AG04450 (cell line): ENCODE measurements around the gene CACNA1C. TPM values are rescaled to one million over a fixed set of nuclear protein-coding genes. Genes with fewer than 3 reads are reported as not detected.

Experiments used
- CTCF ChIA-PET: fragments of 300-600, 350-600 bp; formaldehyde crosslinking; extraction: SDS; loops from one replicate; lab custom pipeline; 2022; ENCODE audit warnings: antibody characterized with exemption, inconsistent platforms; lab: Charles Lee
- POLR2A ChIA-PET: fragments of 350-600 bp; formaldehyde crosslinking; extraction: SDS; loops from one replicate; lab custom pipeline; 2021; ENCODE audit warnings: antibody characterized with exemption, inconsistent platforms; lab: Yijun Ruan, JAX
- DNase-seq: peaks from one replicate; pipeline ENCODE4 v3.0.0-alpha.2; 2011; ENCODE audit warnings: low read depth, low spot score
- H3K27ac ChIP-seq: one replicate; pipeline ENCODE4 v1.5.1; 2012; ENCODE audit warnings: low read depth, low read length, control low read depth
- H3K27me3 ChIP-seq: one replicate; pipeline ENCODE4 v1.6.0; 2012; ENCODE audit warnings: low read length; ENCODE audit not compliant: control insufficient read depth, insufficient read depth
- H3K4me3 ChIP-seq: 2 replicates; pipeline ENCODE4 v1.5.1; 2011; ENCODE audit warnings: mild to moderate bottlenecking, low read depth, low read length, control low read depth
- H3K9me3 ChIP-seq: 2 replicates; pipeline ENCODE4 v1.5.1; 2012; ENCODE audit warnings: low read length; ENCODE audit not compliant: control insufficient read depth, insufficient read depth
- CTCF ChIP-seq: IDR thresholded peaks from 2 replicates; pipeline ENCODE4 v1.5.1; 2011; ENCODE audit warnings: low read depth, low read length, control low read depth, inconsistent platforms
- polyA plus RNA-seq: library from polyadenylated mRNA; depleted of rRNA; stranded (reverse); fragments of >200 nt; gene quantifications from 2 replicates; pipeline ENCODE4 v1.2.3, GENCODE V29; 2011

The CACNA1C gene
- polyA plus RNA-seq, 1 experiment = 5.9 TPM

- Histone ChIP-seq H3K4me3 (no peak overlapping the region), H3K27ac (no peak overlapping the region), H3K9me3 (peaks cover 7% of the 10 kb centered on the region), H3K27me3 (no peaks in the 10 kb centered on the region)
- ChIA-PET POLR2A (no interaction called here), CTCF (no interaction called here)
- TF ChIP-seq CTCF = no peak
- DNase-seq = no peak
These were observed 580.5 kb downstream of the CACNA1C start for GRCh38 chr12:2633176-2633824.

- CTCF ChIA-PET = no interaction called here
These were observed 581.0 kb downstream of the CACNA1C start for GRCh38 chr12:2633825-2634200.

GRCh38 chr12:2634471-2634870 lies 581.7 kb downstream of the CACNA1C start:
- Histone ChIP-seq H3K27ac (no peak overlapping the region), H3K4me3 (no peak overlapping the region), H3K9me3 (peaks cover 7% of the 10 kb centered on the region), H3K27me3 (no peaks in the 10 kb centered on the region)
- ChIA-PET CTCF (no interaction called here), POLR2A (no interaction called here)
- no peak for TF ChIP-seq CTCF
- DNase-seq = no peak

More at GRCh38 chr12:2633825-2634200, 581.0 kb downstream of the CACNA1C start:
- Histone ChIP-seq H3K9me3 (peaks cover 7% of the 10 kb centered on the region), H3K4me3 (no peak overlapping the region), H3K27ac (no peak overlapping the region), H3K27me3 (no peaks in the 10 kb centered on the region)
- no peak for TF ChIP-seq CTCF
- POLR2A ChIA-PET = no interaction called here
- no peak for DNase-seq

GRCh38 chr12:2636741-2637340 lies 584.1 kb downstream of the CACNA1C start:
- CTCF ChIA-PET = no interaction called here
- no peak for DNase-seq
- POLR2A ChIA-PET = no interaction called here
- H3K27ac ChIP-seq = peak overlapping the region; percentile 12
- peaks cover 7% of the 10 kb centered on the region for H3K9me3 ChIP-seq
- no peaks in the 10 kb centered on the region for H3K27me3 ChIP-seq
- no peak for TF ChIP-seq CTCF
- H3K4me3 ChIP-seq = no peak overlapping the region

- Histone ChIP-seq H3K27ac (no peak overlapping the region), H3K9me3 (peaks cover 7% of the 10 kb centered on the region), H3K27me3 (no peaks in the 10 kb centered on the region), H3K4me3 (no peak overlapping the region)
- ChIA-PET CTCF (no interaction called here), POLR2A (no interaction called here)
- DNase-seq = no peak
- no peak for TF ChIP-seq CTCF
These were observed 584.6 kb downstream of the CACNA1C start for GRCh38 chr12:2637371-2637770.
